ENCODE measurements around the gene DCXR. TPM values are rescaled to one million over a fixed set of nuclear protein-coding genes. Genes with fewer than 3 reads are reported as not detected.

Gene DCXR
- total RNA-seq, 1 experiment from 2014 or later: 135 TPM

DNA sequence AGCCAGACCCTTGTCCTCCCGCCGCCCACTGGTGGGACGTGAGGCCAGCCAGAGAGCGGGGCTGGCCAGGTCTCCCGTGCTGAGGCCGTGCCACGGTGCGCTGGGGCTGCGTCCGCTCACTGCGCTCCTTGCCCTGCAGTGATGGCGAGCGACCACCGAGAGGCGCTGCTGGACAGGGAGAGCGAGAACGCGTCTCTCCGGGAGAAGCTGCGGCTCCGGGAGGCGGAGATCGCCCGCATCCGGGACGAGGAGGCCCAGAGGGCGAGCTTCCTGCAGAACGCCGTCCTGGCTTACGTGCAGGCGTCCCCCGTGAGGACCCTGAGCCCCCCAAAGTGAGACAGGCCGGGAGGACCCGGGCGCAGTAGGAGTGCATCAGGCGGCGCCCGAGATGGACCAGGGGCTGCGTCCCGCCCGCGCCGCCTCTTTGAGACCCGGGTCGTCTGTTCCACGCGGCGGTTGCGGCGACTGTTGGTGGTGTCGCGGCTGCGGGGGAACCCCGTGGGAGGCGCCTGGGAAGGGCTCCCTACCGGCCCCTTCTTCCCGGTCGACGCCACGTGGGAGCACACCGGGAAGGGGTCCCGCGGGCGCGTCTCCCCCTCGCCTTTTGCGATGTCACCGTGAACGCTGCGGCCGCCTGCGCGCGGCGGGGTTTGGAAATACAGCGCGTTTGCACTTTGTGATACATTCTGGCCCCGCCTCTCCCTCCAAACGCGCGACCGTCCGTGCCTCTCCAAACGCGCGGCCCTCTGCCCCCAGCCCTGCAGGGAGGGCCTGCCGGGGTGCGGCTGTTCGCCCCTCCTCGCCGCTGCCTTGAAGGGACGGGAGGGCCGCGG, 6.8 kb downstream of the DCXR start:
- Histone ChIP-seq H3K9me2 (replicated peaks; ENCODE audit: low read length) (no peaks in the 10 kb centered on the region), H3K36me3 (ENCODE audit: low read depth, low read length) (no peaks in the 10 kb centered on the region), H3K9me3 (ENCODE audit: low read length) (no peaks in the 10 kb centered on the region), H3K79me2 (ENCODE audit: low read length) (peaks cover 3% of the 10 kb centered on the region), H3K27me3 (ENCODE audit: low read length) (no peaks in the 10 kb centered on the region), H4K20me1 (ENCODE audit: low read length) (no peaks in the 10 kb centered on the region; the same call in 1 of the 2 replicates), H3K4me3 (ENCODE audit: low read length) (peak overlapping the region; percentile 79), H3F3A (ENCODE audit: low read length, unreplicated experiment) (no peaks in the 10 kb centered on the region), H3K9ac (ENCODE audit: low read length) (peak overlapping the region; percentile 47), H3K4me1 (ENCODE audit: insufficient read depth, low read length) (peaks cover 14% of the 10 kb centered on the region), H3K27ac (ENCODE audit: low read length) (peak overlapping the region; percentile 23), H2AFZ (ENCODE audit: low read length) (peak overlapping the region; percentile 88), H3K4me2 (ENCODE audit: low read length) (peak overlapping the region; percentile 94)
- ChIA-PET CTCF (interaction anchor here (0.6 to 0.7 kb wide), 6 partner anchors 9 to 212 kb away, joined by 3 to 4 read pairs (median 3); no protein-coding TSS in a partner anchor), POLR2A (ENCODE audit: unreplicated experiment) (interaction anchor here (0.6 kb wide), 1 partner anchor 172 kb away, joined by 4 read pairs; no protein-coding TSS in a partner anchor)
- no TSS peak for BruUV-seq (replicated peaks)
- peak; percentile 66 for ATAC-seq
- DNase-seq: peak; percentile 88
- intact Hi-C loops (cut with micrococcal nuclease): no loop called here
- TF ChIP-seq CTCF (conservative IDR thresholded peaks at IDR 0.05; ENCODE audit: low read depth, low read length) (peak; percentile 73), EZH2phosphoT487 (IDR thresholded peaks at IDR 0.05; ENCODE audit: borderline replicate concordance, low read length) (no peak)

GRCh38 chr17:82029990-82030469, 7.5 kb downstream of the DCXR start:
- Histone ChIP-seq H3K27me3 (ENCODE audit: low read length) (no peaks in the 10 kb centered on the region), H3K4me2 (ENCODE audit: low read length) (peak overlapping the region; percentile 94; the same call in 1 of the 2 replicates), H3K9ac (ENCODE audit: low read length) (no peak overlapping the region), H3K27ac (ENCODE audit: low read length) (no peak overlapping the region), H3K9me3 (ENCODE audit: low read length) (no peaks in the 10 kb centered on the region), H3K36me3 (ENCODE audit: low read depth, low read length) (no peaks in the 10 kb centered on the region), H3F3A (ENCODE audit: low read length, unreplicated experiment) (no peaks in the 10 kb centered on the region), H2AFZ (ENCODE audit: low read length) (no peak overlapping the region), H3K79me2 (ENCODE audit: low read length) (no peaks in the 10 kb centered on the region), H4K20me1 (ENCODE audit: low read length) (no peaks in the 10 kb centered on the region), H3K4me1 (ENCODE audit: insufficient read depth, low read length) (0 out of 2 replicates have a peak, but pooled peaks cover 8% of the 10 kb centered on the region), H3K4me3 (ENCODE audit: low read length) (peak overlapping the region; percentile 79; the same call in 1 of the 2 replicates), H3K9me2 (replicated peaks; ENCODE audit: low read length) (no peaks in the 10 kb centered on the region)
- ATAC-seq (peak; percentile 0; the same call in 1 of the 2 replicates), DNase-seq (no peak)
- CTCF ChIA-PET: interaction anchor here (0.6 kb wide), 1 partner anchor 8 kb away, joined by 3 read pairs; the partner anchor contains the start of gene DCXR
- intact Hi-C loops (cut with micrococcal nuclease): no loop called here
- POLR2A ChIA-PET (ENCODE audit: unreplicated experiment): no interaction called here
- no TSS peak for BruUV-seq (replicated peaks)
- TF ChIP-seq EZH2phosphoT487 (IDR thresholded peaks at IDR 0.05; ENCODE audit: borderline replicate concordance, low read length) (no peak), EZH2 (IDR thresholded peaks at IDR 0.05; ENCODE audit: low read length, unreplicated experiment) (no peak), CTCF (conservative IDR thresholded peaks at IDR 0.05; ENCODE audit: low read depth, low read length) (no peak)

All from PC-3 (cell line).